GM18873 (cell line): ENCODE measurements around the gene SCFD2.
A peak's percentile ranks its signal among the peaks of the same experiment; 100 is the strongest.
"Not testable (repeated sequence)": the region's sequence is repeated elsewhere in the genome, so short reads cannot be mapped to it uniquely, and the experiment has no call there.

Experiments
- ATAC-seq: cut with Tn5 transposase; IDR thresholded peaks from one replicate; pipeline ENCODE4 v1.9.1; 2021; ENCODE audit warnings: mild to moderate bottlenecking, moderate library complexity, moderate number of reproducible peaks; ENCODE audit not compliant: unreplicated experiment, low FRiP score

SCFD2 gene

GRCh38 chr4:53365486-53366300, at the start of gene SCFD2:
Gene SCFD2 (minus strand): TSS chr4:53366061.
- peak; percentile 97 for ATAC-seq

- ATAC-seq = not testable (repeated sequence)
Observed at GRCh38 chr4:53409479-53409878, 43.6 kb upstream of the SCFD2 start.

DNA sequence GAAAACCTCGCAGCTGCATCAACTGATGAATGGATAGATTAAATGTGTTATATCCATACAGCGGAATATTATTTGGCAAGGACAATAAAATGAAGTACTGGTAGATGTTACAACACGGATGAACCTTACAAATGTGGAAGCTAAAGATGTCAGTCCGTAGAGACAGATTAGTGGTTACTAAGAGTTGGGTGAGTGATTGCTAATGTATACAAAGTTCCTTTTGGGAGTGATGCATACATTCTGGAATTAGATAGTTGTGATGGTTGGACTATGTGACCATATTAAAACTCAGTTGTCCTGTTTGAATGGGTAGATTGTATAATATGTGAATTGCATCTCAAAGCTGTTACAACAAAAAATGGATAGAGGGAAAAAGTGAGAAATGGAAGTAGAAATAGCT, 14.4 kb upstream of the SCFD2 start:
- ATAC-seq = no peak

- peak; percentile 54 for ATAC-seq
Observed at GRCh38 chr4:53378171-53378482, 12.3 kb upstream of the SCFD2 start.

DNA sequence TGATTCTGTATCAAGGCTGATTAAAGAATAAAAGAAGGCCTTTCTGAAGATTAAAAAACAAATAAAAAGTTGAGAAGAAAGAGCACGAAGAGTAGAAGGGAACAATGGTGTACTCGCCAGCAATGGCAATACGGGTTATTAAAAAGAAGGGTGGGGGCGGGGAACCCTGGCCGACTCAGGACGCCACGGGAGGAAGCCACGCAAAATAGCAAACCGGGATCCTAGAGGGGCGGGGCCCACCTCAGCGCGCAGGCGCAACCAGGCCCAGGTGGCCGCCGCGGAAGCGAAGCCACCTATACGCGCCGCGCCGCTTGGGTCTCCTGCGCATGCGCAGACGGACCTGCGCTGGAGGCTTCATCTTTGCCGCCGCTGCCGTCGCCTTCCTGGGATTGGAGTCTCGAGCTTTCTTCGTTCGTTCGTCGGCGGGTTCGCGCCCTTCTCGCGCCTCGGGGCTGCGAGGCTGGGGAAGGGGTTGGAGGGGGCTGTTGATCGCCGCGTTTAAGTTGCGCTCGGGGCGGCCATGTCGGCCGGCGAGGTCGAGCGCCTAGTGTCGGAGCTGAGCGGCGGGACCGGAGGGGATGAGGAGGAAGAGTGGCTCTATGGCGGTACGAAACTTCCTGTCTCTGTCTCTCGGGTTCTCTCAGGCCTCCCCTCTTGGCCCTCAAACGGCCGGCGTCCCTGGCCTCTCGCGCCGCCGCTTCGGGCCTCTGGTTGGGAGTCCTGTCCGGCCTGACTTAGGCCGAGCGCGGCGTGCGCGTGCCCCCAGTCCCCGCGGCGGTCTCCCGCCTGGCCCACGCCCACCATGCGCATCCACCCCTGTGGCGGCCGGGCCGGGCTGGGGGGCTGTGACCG, 11.7 kb upstream of the SCFD2 start, which contains the start of gene FIP1L1:
FIP1L1 (plus strand) TSS at position 323 of the 852 bp plus-strand sequence; CDS start at position 521, 198 bp downstream.
- peak; percentile 71 for ATAC-seq

DNA sequence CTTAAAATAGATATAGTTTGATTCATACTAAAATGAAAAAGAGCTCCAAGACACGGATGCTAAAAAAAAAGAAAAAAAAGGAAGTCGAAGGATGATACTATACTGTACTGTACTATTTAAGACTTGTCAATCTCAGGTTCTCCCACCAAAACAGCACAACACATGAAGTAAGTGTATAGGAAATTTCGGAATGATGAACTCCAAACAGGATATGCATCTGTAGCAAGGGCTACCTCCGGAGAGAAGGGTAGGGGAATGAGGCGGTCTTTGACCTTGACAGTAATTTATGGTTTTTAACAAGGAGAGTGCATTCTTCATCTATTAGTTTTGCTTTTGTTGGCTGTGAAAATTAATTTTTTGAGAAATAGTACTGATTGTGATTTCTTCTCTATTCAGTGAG, 11.0 kb upstream of the SCFD2 start:
- no peak for ATAC-seq

- ATAC-seq = no peak
Observed at GRCh38 chr4:53374777-53375258, 9.0 kb upstream of the SCFD2 start.

- ATAC-seq = no peak
Observed at GRCh38 chr4:53371843-53372521, 6.1 kb upstream of the SCFD2 start.

DNA sequence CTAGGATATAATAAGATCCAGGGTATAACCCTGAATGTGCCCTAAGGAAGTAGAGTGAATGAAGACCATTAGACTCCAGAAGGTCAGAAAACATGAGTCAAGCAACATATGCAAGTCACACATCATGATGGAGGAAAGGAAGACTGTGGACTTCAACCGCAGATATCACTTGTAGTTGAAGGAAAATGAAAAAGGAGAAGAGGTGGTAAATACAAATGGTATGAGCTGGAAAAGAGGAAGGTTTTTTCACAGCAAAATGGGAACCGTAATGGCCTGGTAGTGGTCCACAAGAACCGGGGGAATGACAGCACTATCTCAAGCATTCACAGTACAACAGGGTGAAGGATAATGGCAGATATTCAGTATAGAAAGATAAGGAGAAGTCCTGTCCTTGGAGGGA, 5.2 kb upstream of the SCFD2 start:
- no peak for ATAC-seq

DNA sequence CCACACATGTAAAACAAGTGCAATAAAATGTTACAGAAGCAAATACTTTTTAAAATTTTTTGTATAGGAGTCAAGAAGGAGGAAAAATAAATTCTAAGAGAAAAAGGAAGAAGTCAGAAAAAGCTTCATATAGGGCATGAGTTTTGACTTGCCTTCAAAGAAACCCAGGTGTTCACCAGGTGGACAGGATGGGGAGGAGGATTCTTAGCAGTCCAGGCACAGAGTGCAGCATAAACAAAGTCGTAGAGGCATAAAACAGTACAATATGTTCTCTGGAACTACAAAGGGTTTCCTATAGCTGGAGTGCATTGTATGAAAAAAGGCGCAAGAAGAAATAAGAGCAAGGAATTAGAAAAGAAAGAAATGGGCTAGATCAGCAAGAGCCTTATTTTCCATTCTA, 1.9 kb upstream of the SCFD2 start:
- ATAC-seq = no peak

DNA sequence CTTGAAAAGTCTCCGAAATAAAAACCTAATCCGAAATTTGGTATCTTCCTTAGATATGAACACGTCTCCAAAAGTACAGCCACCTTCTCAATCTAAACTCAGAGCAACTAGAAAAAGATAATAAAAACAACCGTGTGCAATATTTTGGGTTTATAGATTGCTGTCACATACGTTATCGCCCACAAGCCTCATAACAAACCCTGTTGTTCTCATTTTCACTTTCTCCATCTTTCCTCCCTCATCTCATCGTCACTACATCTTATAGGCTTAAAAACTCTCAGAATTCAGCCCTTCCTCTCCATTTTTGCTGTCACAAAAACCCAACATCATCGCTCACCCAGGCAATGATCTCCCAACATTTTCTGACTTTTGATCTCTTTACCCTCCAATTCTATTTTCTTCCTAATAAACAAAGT, 448 bp upstream of the SCFD2 start:
- no peak for ATAC-seq

- ATAC-seq = peak; percentile 9
Observed at GRCh38 chr4:53365121-53365485, 758 bp downstream of the SCFD2 start.

DNA sequence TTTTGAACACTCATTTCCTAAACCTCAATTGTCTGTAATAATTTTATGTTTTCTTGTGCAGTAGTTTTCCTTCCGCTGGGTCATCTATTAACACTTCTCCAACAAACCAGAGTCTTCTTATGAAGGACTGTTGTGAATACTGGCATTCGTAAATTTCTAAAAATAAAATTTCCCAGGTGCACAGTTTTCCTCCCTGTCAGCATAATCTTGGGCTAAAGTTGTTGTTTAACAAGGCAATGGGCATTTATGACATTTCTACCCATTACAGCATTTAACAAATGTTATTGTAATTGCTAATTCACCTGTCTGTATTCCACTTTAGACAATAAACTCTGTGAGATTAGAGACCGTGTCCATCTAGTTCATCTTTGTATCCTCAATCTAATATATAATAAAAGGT, 1.2 kb downstream of the SCFD2 start:
- no peak for ATAC-seq

DNA sequence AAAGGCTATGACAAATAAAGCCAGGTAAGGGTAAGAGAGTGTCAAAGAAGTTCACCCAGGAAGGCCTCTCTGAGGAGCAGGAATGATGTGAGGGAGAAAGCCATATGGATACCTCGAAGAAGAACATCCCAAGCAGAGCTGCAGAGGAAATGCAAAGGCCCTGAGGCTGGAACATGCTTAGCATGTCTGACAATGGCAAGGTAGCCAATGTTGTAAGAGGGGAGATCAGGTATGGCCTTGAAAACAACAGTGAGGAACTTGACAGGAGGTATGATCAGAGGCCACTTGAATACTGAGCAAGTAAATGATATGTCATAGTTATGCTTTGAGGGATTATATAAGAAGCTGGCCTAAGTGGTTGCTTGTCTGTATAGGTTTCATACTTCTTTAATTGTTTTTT, 3.8 kb downstream of the SCFD2 start:
- ATAC-seq = no peak

GRCh38 chr4:53361451-53361850, 4.4 kb downstream of the SCFD2 start:
- no peak for ATAC-seq

DNA sequence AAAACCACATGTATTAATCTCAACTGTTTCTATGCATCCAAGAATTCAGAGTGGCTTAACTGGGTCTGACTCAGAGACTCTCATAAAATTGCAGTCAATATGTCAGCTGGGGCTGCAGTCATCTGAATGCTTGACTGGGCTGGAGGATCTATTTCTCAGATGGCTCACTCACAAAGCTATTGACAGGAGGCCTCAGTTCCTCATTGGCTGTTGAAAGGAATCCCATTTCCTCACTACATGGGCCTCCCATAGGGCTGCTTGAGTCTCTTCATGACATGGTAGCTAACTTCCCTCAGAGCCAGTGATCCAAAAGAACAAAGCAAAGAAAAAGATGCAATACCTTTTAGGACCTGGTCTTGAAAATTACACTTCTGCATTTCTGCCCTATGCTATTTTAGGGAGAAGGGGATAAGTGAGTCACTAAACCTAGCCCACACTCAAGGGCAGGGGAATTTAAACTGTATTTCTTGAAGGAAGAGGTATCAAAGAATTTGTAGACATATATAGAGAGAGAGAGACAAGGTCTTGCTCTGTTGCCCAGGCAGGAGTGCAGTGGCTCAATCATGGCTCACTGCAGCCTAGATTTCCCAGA, 9.8 kb downstream of the SCFD2 start:
- ATAC-seq = no peak

DNA sequence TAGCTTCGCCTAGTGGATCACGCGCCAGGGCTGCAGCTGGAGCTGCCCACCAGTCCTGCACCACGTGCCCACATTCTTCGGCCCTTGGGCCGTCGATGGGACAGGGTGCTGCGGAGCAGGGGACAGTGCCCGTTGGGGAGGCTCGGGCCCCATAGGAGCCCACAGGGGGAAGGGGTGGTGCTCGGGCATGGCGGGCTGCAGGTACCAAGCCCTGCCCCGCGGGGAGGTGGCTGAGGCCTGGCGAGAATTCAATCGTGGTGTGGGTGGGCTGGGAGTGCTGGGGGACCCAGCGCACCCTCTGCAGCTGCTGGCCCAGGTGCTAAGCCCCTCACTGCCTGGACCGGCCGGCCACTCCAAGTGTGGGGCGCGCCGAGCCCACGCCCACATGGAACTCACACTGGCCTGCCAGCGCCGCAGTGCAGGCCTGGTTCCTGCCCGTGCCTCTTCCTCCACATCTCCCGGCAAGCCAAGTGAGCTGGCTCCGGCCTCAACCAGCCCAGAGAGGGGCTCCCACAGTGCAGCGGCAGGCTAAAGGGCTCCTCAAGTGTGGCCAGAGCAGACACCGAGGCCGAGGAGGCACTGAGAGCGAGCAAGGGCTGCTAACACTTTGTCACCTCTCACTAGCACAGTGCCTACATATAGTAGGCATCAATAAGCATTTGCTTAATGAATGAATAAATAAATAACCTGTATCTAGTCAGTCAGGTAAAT, 11.7 kb downstream of the SCFD2 start:
- no peak for ATAC-seq

DNA sequence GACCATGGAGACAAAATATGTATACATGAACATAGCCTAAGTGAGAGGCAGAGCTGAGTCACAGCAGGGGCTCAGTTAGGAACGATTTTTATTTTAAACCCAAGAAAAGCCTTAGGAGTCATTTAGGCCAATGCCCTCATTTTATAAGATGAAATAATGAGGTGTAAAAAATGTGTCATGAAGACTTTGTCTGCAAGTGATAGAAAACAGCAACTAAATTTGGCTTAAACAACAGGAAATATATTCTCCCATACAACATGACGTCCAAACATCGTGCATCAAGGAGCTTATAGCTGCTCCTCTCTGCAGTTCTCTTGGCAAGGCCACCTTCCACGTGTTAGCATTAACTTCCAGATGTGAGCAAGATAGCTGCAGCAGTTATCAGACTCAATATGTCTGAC, 16.8 kb downstream of the SCFD2 start:
- ATAC-seq = no peak

DNA sequence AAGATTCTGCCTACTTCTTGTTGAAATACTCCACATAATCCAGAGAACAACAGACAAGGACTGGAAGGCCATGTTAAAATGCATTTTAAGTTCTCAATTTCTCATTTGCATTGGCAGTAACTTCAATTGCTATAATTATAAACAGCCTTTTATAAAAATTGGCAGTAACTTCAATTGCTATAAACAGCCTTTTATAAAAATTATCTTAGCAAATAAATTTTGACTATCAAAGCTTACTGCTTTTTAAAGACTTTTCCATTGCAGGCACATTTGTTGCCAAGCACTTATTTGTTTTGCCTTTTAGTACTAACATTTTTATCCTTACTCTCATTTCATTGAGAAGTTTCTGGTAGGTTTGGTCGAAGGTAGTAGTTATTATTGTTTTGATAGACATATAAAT, 17.8 kb downstream of the SCFD2 start:
- ATAC-seq = no peak
